ENCODE measurements around the gene GATAD2B.
"Not testable (repeated sequence)": the region's sequence is repeated elsewhere in the genome, so short reads cannot be mapped to it uniquely, and the experiment has no call there.

GATAD2B gene

DNA sequence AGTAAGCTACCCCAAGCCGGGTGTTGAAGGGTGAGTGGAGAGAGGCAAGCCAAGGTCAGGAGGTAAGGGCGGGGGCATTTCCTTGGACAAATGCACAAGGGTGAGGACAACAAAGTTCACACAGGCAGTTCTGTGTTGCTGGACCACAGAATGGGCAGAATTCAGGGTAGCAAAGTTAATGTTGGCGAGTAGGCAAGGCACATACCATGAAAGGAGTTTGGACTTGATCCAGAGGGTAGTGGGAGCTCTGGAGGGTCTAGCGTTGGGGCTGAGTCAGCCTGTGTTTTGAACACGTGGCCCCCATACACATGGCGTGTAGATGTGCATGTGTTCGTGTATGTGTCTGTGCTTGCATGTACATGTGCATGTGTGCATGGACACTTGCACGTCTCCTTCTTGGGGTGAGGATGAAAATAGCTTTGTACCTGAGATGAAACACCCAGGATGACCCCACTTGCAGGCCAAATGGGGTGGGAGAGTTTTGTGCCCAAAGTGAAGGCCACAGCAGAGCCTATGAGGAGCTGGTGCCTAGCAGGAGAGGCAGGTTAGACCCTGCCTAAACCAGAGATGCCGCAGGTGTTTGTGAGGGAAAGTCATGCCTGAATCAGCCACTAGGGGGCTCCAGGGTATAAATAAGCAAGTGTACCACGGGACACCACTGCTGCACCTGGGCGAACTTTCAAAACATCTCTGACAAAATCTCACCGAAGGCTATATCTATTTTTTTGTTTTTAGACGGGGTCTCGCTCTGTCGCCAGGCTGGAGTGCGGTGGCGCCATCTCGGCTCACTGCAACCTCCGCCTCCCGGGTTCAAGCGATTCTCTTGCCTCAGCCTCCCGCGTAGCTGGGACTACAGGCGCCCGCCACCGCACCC lies 125.7 kb downstream of the GATAD2B start:
- peak; percentile 67 to 72 for DNase-seq (ENCODE audit: low read depth in 2 of 2)

GRCh38 chr1:153795934-153796785 lies 126.6 kb downstream of the GATAD2B start:
- DNase-seq (ENCODE audit: low read depth in 2 of 2) = no peak

GRCh38 chr1:153795330-153795837 lies 127.4 kb downstream of the GATAD2B start:
- DNase-seq (ENCODE audit: low read depth in 2 of 2) = no peak

DNA sequence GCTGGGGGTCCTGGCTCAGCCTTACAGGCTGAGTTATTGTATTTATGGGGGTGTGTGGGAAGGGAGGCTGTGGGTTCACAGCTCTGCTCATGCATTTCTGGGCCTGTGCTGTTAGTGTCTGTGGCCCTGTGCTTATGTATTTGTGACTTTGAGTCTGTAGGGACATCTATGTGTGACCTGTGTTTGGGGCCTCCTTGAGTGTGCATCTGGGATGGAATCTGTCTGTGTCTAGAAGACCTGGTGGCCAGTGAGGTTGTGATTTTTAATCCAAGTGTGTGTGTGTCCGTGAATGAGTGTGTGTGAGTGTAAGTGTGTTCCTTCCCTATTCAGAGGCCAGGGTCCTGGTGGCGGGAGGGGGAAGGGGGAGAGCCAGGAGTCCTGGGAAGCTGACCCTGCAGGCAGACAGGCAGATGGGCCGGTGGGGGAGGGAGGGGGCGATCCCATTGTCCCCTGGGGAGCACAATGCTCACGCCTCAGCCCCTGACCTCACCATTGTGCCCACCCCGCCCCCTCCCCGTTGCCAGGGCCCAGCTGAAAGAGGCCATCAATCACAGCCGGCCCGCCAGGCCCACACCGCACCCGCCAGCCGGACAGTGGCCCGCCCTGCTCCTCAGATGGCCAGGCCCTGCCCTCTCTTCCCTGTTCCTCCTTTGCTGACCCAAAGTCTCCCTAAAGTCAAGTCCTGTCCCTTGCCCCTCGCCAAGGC lies 128.0 kb downstream of the GATAD2B start:
- no peak for DNase-seq (ENCODE audit: low read depth in 2 of 2)

GRCh38 chr1:153793973-153794615 lies 128.7 kb downstream of the GATAD2B start:
- DNase-seq (ENCODE audit: low read depth in 2 of 2) = no peak

- DNase-seq (ENCODE audit: low read depth in 2 of 2) = no peak
Measured at GRCh38 chr1:153793261-153793972, 129.4 kb downstream of the GATAD2B start.

GRCh38 chr1:153792631-153793041 lies 130.1 kb downstream of the GATAD2B start:
- no peak for DNase-seq (ENCODE audit: low read depth in 2 of 2)

DNA sequence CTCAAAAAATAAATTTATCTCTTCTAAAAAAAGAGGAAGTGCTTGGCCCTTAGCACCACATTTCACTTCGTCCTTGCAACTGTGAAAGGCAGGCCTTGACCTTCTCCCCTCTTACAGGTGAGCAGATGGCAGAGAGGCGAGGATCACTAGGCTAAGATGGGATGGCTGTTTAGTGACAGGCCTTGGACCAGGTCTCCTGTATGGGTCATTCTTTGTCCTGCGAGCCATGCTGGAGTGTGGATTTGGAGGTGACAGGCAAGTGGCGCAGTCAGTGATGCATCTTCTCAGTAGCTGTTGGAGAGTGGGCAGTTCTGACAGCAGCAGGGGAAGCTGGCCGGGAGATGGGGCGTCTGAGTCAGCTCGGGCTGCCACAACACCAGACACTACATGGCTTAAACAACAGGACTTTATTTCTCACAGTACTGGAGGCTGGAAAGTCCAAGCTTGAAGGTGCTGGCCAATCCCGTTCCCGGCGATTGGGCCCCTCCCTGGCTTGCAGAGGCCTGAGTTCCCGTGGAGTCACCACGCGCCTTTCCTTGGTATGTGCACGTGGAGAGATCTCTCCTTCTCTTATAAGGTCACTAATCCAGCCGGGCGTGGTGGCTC lies 131.0 kb downstream of the GATAD2B start:
- no peak for DNase-seq (ENCODE audit: low read depth in 2 of 2)

GRCh38 chr1:153790966-153791647 lies 131.7 kb downstream of the GATAD2B start:
- no peak for DNase-seq (ENCODE audit: low read depth in 2 of 2)

DNA sequence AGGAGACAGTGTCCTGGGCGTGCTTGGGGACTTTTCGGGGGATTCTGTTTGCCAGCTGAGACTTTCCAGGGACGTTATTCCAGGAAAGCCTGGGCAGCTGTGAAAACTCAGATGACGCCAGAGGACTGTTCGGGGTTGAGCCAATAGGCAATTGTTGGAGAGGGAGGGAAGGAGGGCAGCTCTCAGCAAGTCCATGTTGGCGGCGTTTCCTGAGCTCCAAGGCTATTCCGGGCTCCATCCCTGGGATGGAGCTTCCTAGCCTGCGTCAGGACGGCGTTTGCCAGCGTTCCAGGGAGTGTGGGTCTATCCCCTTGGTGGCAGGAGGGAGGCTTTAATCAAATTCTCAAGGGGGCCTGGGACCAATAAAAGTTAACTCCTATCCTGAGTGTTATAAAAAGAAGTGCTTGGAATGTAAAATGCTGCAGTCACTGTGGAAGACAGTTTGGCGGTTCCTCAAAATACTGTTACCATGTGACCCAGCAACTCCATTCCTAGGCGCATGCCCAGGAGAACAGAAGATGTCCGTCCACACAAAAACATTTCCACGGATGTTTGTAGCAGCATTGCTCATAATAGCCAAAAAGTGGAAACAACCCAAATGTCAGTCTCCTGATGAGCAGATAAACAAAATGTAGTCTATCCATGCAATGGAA lies 132.3 kb downstream of the GATAD2B start:
- no peak for DNase-seq (ENCODE audit: low read depth in 2 of 2)

DNA sequence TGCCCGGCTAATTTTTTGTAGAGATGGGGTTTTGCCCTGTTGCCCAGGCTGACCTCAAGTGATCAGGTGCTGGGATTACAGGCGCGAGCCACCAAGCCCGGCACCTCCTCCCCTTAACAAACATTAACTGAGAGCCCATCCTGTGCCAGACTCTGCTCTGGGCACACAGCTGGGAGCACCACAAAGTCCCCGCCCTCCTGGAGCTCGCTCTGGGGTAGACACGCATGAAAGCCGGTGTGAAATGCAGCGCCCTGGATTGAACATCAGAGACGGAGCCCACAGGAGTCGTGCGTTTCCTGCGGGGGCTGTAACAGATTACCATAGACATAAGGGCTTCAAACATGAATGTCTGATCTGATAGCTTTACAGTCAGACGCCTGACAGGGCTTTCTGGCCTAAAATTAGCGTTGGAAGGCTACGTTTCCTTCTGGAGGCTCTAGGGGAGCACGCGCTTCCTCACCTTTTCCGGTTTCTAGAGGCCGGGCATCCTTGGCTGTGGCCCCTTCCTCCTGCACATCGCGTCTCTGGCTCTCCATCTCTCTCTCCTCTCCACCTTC lies 133.2 kb downstream of the GATAD2B start:
- no peak for DNase-seq (ENCODE audit: low read depth in 2 of 2)

GRCh38 chr1:153786038-153786790 lies 136.6 kb downstream of the GATAD2B start:
- DNase-seq (ENCODE audit: low read depth in 2 of 2) = no peak

DNA sequence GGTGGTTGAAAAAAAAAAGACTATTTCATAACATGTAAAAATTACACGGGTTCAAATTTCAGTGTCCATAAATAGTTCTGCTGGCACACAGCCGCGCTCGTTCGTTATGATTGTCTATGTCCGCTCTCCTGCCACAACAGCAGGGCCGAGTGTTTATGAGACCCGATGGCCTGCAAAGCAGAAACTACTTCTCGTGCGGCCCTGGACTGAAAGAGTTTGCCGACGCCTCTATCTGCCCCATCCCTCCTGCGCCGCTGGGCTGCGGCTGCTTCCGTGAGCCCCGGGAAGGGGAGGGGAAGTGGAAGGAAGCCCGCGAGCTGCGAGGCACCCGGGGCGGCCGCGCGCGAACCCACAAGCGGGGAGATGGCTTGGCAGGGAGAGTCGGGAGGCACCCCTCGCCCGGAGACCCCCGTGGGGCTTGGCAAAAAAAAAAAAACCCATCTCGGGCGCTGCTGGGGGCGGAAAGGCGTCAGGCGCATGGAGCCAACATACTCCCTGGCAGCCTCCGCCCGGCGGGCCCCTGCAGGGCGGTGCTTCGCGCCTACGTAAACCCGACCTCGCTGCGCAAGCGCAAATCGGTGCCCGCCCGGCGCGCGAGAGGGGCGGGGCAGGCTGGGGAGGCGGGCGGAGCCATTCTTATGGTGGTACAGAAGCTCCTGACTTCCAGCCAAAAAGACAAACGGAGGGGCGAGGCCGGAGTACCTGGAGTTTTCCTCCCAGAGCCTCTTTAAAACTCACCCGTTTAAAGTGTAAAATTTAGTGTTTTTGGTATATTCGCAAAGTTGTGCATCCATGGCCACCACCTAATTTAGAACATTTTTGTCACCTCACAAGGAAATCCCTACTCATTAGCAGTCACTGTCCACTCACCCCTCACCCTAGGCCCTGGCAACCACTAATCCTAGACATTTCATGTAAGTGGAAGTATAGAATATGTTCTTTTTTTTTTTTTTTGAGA lies 139.3 kb downstream of the GATAD2B start:
- DNase-seq (ENCODE audit: low read depth in 2 of 2) = peak; percentile 82 to 83

GRCh38 chr1:153782648-153783047 lies 140.1 kb downstream of the GATAD2B start:
- not testable (repeated sequence) for DNase-seq (ENCODE audit: low read depth in 2 of 2)

GRCh38 chr1:153780551-153780950 lies 142.2 kb downstream of the GATAD2B start:
- no peak for DNase-seq (ENCODE audit: low read depth in 2 of 2)

DNA sequence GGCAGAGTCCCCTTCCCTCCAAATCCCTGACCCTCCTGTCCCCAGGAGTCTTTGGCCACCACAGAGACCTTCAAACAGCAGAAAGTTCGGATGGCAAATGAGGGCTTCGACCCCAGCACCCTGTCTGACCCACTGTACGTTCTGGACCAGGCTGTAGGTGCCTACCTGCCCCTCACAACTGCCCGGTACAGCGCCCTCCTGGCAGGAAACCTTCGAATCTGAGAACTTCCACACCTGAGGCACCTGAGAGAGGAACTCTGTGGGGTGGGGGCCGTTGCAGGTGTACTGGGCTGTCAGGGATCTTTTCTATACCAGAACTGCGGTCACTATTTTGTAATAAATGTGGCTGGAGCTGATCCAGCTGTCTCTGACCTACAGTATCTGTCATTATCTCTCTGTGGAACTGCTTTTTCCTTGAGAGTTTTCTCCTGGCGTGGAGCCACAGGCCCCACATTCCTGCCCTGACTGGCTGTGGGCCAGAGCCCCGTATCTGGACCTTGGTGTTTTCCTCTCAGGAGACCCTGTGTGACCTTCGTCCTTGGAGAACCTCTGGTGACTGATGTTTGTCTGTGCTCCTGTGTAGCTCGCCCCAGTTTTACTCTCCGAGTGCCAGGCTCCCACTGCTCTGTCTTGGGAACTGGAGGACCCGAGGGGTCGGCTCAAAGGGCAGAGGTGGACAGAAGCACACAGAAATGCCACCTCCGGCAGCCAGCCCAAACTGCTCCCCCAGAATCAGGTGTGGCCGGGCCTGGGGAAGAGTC lies 142.8 kb downstream of the GATAD2B start:
- DNase-seq (ENCODE audit: low read depth in 2 of 2) = no peak
